Measurements from ENCODE around the gene CELF5.

The CELF5 gene

GRCh38 chr19:3243819-3244700 lies 19.6 kb downstream of the CELF5 start:
- no peak for DNase-seq (ENCODE audit: low read depth)

GRCh38 chr19:3245050-3245449 lies 20.6 kb downstream of the CELF5 start:
- no peak for DNase-seq (ENCODE audit: low read depth)

GRCh38 chr19:3248728-3249326 lies 24.4 kb downstream of the CELF5 start:
- no peak for DNase-seq (ENCODE audit: low read depth)

- no peak for DNase-seq (ENCODE audit: low read depth)
Measured at GRCh38 chr19:3249408-3249807, 24.9 kb downstream of the CELF5 start.

- no peak for DNase-seq (ENCODE audit: low read depth)
Measured at GRCh38 chr19:3250675-3251074, 26.2 kb downstream of the CELF5 start.

GRCh38 chr19:3251229-3251628 lies 26.8 kb downstream of the CELF5 start:
- DNase-seq (ENCODE audit: low read depth): no peak

- DNase-seq (ENCODE audit: low read depth): no peak
Measured at GRCh38 chr19:3252650-3253049, 28.2 kb downstream of the CELF5 start.

- no peak for DNase-seq (ENCODE audit: low read depth)
Measured at GRCh38 chr19:3253270-3253669, 28.8 kb downstream of the CELF5 start.

- DNase-seq (ENCODE audit: low read depth): no peak
Measured at GRCh38 chr19:3254520-3254919, 30.1 kb downstream of the CELF5 start.

GRCh38 chr19:3257071-3257470 lies 32.6 kb downstream of the CELF5 start:
- no peak for DNase-seq (ENCODE audit: low read depth)

GRCh38 chr19:3262362-3262761 lies 37.9 kb downstream of the CELF5 start:
- no peak for DNase-seq (ENCODE audit: low read depth)

GRCh38 chr19:3263866-3264265 lies 39.4 kb downstream of the CELF5 start:
- no peak for DNase-seq (ENCODE audit: low read depth)

GRCh38 chr19:3265432-3265831 lies 41.0 kb downstream of the CELF5 start:
- DNase-seq (ENCODE audit: low read depth): no peak

- DNase-seq (ENCODE audit: low read depth): no peak
Measured at GRCh38 chr19:3266092-3266693, 41.7 kb downstream of the CELF5 start.

GRCh38 chr19:3266792-3267514 lies 42.5 kb downstream of the CELF5 start:
- no peak for DNase-seq (ENCODE audit: low read depth)

GRCh38 chr19:3268326-3268725 lies 43.9 kb downstream of the CELF5 start:
- DNase-seq (ENCODE audit: low read depth): no peak

GRCh38 chr19:3268763-3269162 lies 44.3 kb downstream of the CELF5 start:
- no peak for DNase-seq (ENCODE audit: low read depth)

- DNase-seq (ENCODE audit: low read depth): no peak
Measured at GRCh38 chr19:3269916-3270671, 45.6 kb downstream of the CELF5 start.

- DNase-seq (ENCODE audit: low read depth): no peak
Measured at GRCh38 chr19:3270902-3271301, 46.4 kb downstream of the CELF5 start.

- no peak for DNase-seq (ENCODE audit: low read depth)
Measured at GRCh38 chr19:3272401-3272931, 48.0 kb downstream of the CELF5 start.

- DNase-seq (ENCODE audit: low read depth): no peak
Measured at GRCh38 chr19:3272952-3273351, 48.5 kb downstream of the CELF5 start.
